ENCODE results near the gene RBM23. TPM values are rescaled to one million over a fixed set of nuclear protein-coding genes. Genes with fewer than 3 reads are reported as not detected.
A peak's percentile ranks its signal among the peaks of the same experiment; 100 is the strongest.
"Not testable (repeated sequence)": the region's sequence is repeated elsewhere in the genome, so short reads cannot be mapped to it uniquely, and the experiment has no call there.

Gene RBM23
- total and polyA plus RNA-seq, 3 experiments from 2014 or later = 50.3 to 88.8 (median 83.6) TPM

DNA sequence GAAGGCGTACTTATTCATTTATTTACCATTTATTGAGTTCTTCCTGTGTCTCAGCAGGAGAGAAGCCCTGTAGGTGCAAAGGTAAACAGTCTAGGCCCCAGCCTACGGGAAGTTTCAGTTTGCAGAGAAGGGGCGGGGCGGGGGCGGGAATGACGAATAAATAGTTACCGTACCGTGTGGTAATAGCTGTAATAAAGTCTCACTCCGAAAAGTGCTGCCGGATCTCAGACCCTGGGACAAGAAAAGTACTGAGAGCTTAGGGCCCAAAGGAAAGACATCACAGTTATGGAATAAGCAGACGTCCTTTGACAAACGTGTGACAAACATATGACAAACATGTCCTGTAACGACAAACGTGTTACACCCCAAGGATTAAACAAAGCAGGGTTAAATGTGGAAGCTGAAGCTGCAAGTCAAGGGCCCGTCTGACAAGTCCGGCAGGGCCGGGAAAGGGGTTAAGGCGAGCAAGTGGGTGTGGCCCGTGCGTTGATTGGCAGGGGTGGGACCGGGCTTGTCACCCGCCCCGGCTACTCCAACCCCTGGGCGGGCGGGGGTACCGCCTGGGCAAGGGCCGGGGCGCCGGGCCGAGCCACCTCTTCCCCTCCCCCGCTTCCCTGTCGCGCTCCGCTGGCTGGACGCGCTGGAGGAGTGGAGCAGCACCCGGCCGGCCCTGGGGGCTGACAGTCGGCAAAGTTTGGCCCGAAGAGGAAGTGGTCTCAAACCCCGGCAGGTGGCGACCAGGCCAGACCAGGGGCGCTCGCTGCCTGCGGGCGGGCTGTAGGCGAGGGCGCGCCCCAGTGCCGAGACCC is 47.5 kb downstream of the RBM23 start, which contains the start of gene LRP10:
Gene LRP10 (plus strand): TSS at position 517 of the 809 bp plus-strand sequence. CDS start 564 bp downstream, outside the sequence.
- POLR2A ChIA-PET = interaction anchor here (0.6 to 2.7 kb wide), 15 partner anchors 11 to 331 kb away, joined by 3 to 17 read pairs (median 3); partner anchors contain the start of genes ACIN1, C14orf119, OXA1L and RBM23
- peaks cover 30 to 39% (median 33%) of the 10 kb centered on the region in 3 donors for H3K4me1 Mint-ChIP-seq
- H3K27ac Mint-ChIP-seq = peak within 1 kb of the TSS; percentile 84 to 99 (median 98)
- DNase-seq = peak; percentile 70 to 84 (median 75)
- Histone ChIP-seq H3K4me3 (ENCODE audit: low read length) (peak within 1 kb of the TSS; percentile 84), H3K9me3 (ENCODE audit: low read length) (no peaks in the 10 kb centered on the region), H3K4me1 (ENCODE audit: insufficient read depth, low read length) (peaks cover 24% of the 10 kb centered on the region), H3K27ac (ENCODE audit: low read depth, low read length) (peak within 1 kb of the TSS; percentile 89), H3K27me3 (ENCODE audit: insufficient read depth, low read length, poor library complexity, severe bottlenecking) (no peaks in the 10 kb centered on the region), H3K36me3 (ENCODE audit: insufficient read depth, low read length) (peaks cover 28% of the 10 kb centered on the region)
- CTCF ChIA-PET = interaction anchor here (0.8 to 6.9 kb wide), 18 partner anchors 10 to 315 kb away, joined by 3 to 110 read pairs (median 6); partner anchors contain the start of genes ACIN1, C14orf119, HAUS4 and REM2
- peaks cover 0 to 42% (median 11%) of the 10 kb centered on the region in 3 donors for H3K36me3 Mint-ChIP-seq
- no peaks in the 10 kb centered on the region for H3K9me3 Mint-ChIP-seq
- H3K4me3 Mint-ChIP-seq = peak within 1 kb of the TSS; percentile 93 to 98 (median 94)
- H3K27me3 Mint-ChIP-seq = no peaks in the 10 kb centered on the region

- peak overlapping the region; percentile 89 for H3K27ac ChIP-seq (ENCODE audit: low read depth, low read length)
- DNase-seq = no peak
- H3K4me1 ChIP-seq (ENCODE audit: insufficient read depth, low read length) = peaks cover 24% of the 10 kb centered on the region
- POLR2A ChIA-PET = interaction anchor here (0.6 to 2.7 kb wide), 12 partner anchors 12 to 330 kb away, joined by 3 to 17 read pairs (median 3); partner anchors contain the start of genes ACIN1, C14orf119 and RBM23
- H3K27ac Mint-ChIP-seq = peak overlapping the region; percentile 84 to 99 (median 98)
- H3K36me3 Mint-ChIP-seq = peaks cover 0 to 35% (median 6%) of the 10 kb centered on the region in 3 donors
- H3K4me3 ChIP-seq (ENCODE audit: low read length) = peak overlapping the region; percentile 84
- H3K36me3 ChIP-seq (ENCODE audit: insufficient read depth, low read length) = peaks cover 22% of the 10 kb centered on the region
- no peaks in the 10 kb centered on the region for H3K27me3 ChIP-seq (ENCODE audit: insufficient read depth, low read length, poor library complexity, severe bottlenecking)
- no peaks in the 10 kb centered on the region for H3K9me3 Mint-ChIP-seq
- CTCF ChIA-PET = interaction anchor here (0.8 to 6.9 kb wide), 12 partner anchors 9 to 314 kb away, joined by 3 to 110 read pairs (median 12); partner anchors contain the start of genes ACIN1, C14orf119, HAUS4 and REM2
- H3K27me3 Mint-ChIP-seq = no peaks in the 10 kb centered on the region
- peaks cover 27 to 35% (median 28%) of the 10 kb centered on the region in 3 donors for H3K4me1 Mint-ChIP-seq
- H3K9me3 ChIP-seq (ENCODE audit: low read length) = no peaks in the 10 kb centered on the region
- peak overlapping the region; percentile 93 to 98 (median 94) for H3K4me3 Mint-ChIP-seq
These were observed 48.1 kb downstream of the RBM23 start for GRCh38 chr14:22870811-22871223.

- Histone ChIP-seq H3K36me3 (ENCODE audit: insufficient read depth, low read length) (no peaks in the 10 kb centered on the region), H3K4me1 (ENCODE audit: insufficient read depth, low read length) (peaks cover 14% of the 10 kb centered on the region), H3K27me3 (ENCODE audit: insufficient read depth, low read length, poor library complexity, severe bottlenecking) (no peaks in the 10 kb centered on the region), H3K4me3 (ENCODE audit: low read length) (no peak overlapping the region), H3K27ac (ENCODE audit: low read depth, low read length) (no peak overlapping the region), H3K9me3 (ENCODE audit: low read length) (no peaks in the 10 kb centered on the region)
- H3K4me3 Mint-ChIP-seq = no peak overlapping the region
- peaks cover under 1 to 2% of the 10 kb centered on the region in 2 donors for H3K27me3 Mint-ChIP-seq
- CTCF ChIA-PET = interaction anchor here (6.1 kb wide), 1 partner anchor 14 kb away, joined by 42 read pairs; no protein-coding TSS in a partner anchor
- H3K36me3 Mint-ChIP-seq = peaks cover 0 to 2% (median 0%) of the 10 kb centered on the region in 3 donors
- POLR2A ChIA-PET = no interaction called here
- H3K9me3 Mint-ChIP-seq = no peaks in the 10 kb centered on the region
- H3K27ac Mint-ChIP-seq = peak overlapping the region in 2 of 8 donors; percentile 5 to 9
- no peak for DNase-seq
- peaks cover 8 to 17% (median 16%) of the 10 kb centered on the region in 3 donors for H3K4me1 Mint-ChIP-seq
These were observed 52.1 kb downstream of the RBM23 start for GRCh38 chr14:22866874-22867273.

DNA sequence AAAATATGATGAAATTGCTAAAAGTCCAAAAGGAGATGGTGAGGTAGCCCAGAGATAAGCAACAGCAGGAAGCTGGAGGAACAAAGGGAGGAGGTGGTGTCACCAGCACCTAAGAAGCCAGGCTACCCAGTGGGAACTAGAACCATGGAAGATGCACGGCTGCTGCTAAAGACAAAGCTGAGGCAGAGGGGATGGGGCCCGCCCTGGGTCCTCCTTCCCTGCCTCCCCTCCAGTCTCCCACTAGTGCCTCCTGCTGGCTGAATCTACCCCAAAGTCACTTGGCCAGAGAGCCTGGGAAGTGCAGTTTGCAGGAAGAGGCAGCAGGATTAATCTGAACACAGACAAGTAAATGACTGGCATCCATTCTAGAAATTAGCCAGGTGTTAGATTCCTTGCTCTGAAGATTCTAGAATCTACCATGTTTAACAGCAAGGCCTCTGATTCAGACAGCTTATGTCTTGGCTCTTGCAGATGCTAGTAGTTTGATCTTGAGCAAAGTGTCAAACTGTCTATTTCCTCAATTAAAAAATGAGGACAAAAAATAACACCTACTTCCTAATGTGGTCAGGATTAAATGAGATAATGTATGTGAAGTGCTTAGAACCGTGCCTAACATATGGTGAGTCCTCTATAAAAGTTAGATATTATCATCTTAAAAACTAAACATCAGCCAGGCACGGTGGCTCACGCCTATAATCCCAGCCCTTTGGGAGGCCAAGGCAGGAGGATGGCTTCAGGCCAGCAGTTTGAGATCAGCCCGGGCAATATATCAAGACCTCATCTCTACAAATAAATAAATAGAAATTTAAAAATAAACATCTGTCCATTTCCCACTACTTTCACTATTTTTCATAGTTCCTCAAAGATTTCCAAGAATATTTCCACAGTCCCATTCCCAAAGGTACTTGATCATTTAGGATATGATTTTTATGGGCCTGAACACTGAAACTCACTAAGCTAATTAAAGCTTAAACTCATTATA is 53.2 kb downstream of the RBM23 start:
- ChIA-PET POLR2A (interaction anchor here (0.5 kb wide), 1 partner anchor 37 kb away, joined by 5 read pairs; no protein-coding TSS in a partner anchor), CTCF (interaction anchor here (1.7 to 6.1 kb wide), 2 partner anchors 13 to 295 kb away, joined by 6 to 42 read pairs; no protein-coding TSS in a partner anchor)
- Mint-ChIP-seq H3K4me3 (no peak overlapping the region), H3K36me3 (no peaks in the 10 kb centered on the region), H3K9me3 (no peaks in the 10 kb centered on the region), H3K4me1 (peaks cover 4 to 10% (median 9%) of the 10 kb centered on the region in 3 donors), H3K27me3 (peaks cover 9 to 10% of the 10 kb centered on the region in 2 donors), H3K27ac (peak overlapping the region in 1 of 8 donors; percentile 42)
- no peak overlapping the region for H3K27ac ChIP-seq (ENCODE audit: low read depth, low read length)
- no peaks in the 10 kb centered on the region for H3K36me3 ChIP-seq (ENCODE audit: insufficient read depth, low read length)
- H3K4me1 ChIP-seq (ENCODE audit: insufficient read depth, low read length) = peaks cover 13% of the 10 kb centered on the region
- no peaks in the 10 kb centered on the region for H3K9me3 ChIP-seq (ENCODE audit: low read length)
- no peak overlapping the region for H3K4me3 ChIP-seq (ENCODE audit: low read length)
- no peaks in the 10 kb centered on the region for H3K27me3 ChIP-seq (ENCODE audit: insufficient read depth, low read length, poor library complexity, severe bottlenecking)
- no peak for DNase-seq

- no peak for DNase-seq
- POLR2A ChIA-PET = interaction anchor here (0.5 kb wide), 1 partner anchor 37 kb away, joined by 5 read pairs; no protein-coding TSS in a partner anchor
- no peak overlapping the region for H3K27ac ChIP-seq (ENCODE audit: low read depth, low read length)
- H3K27me3 ChIP-seq (ENCODE audit: insufficient read depth, low read length, poor library complexity, severe bottlenecking) = no peaks in the 10 kb centered on the region
- CTCF ChIA-PET = interaction anchor here (1.7 to 6.1 kb wide), 2 partner anchors 12 to 295 kb away, joined by 6 to 42 read pairs; no protein-coding TSS in a partner anchor
- H3K4me1 Mint-ChIP-seq = peaks cover 0 to 4% (median 4%) of the 10 kb centered on the region in 3 donors
- H3K27ac Mint-ChIP-seq = no peak overlapping the region
- H3K27me3 Mint-ChIP-seq = peaks cover 10 to 14% of the 10 kb centered on the region in 2 donors
- H3K9me3 Mint-ChIP-seq = no peaks in the 10 kb centered on the region
- H3K4me1 ChIP-seq (ENCODE audit: insufficient read depth, low read length) = peaks cover 6% of the 10 kb centered on the region
- H3K36me3 ChIP-seq (ENCODE audit: insufficient read depth, low read length) = no peaks in the 10 kb centered on the region
- H3K4me3 Mint-ChIP-seq = no peak overlapping the region
- H3K9me3 ChIP-seq (ENCODE audit: low read length) = no peaks in the 10 kb centered on the region
- no peaks in the 10 kb centered on the region for H3K36me3 Mint-ChIP-seq
- H3K4me3 ChIP-seq (ENCODE audit: low read length) = no peak overlapping the region
These were observed 54.0 kb downstream of the RBM23 start for GRCh38 chr14:22864979-22865378.

DNA sequence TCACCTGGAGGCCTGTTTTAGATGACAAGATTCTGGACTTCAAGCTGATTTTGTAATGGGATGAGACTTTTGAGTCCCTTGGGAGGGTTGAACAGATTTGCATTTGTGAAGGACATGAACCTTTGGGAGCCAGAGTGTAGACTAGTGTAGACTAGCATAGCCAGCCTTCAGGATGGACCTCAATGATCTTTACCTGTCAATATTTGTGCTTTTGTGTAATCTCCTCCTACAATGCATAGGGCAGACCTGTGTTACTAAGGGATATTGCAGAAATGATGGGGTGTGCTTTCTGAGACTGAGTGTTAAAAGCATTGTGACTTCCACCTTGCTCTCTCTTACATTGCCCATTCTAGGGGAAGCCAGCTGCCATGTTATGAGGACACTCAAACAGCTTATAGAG is 57.3 kb downstream of the RBM23 start:
- POLR2A ChIA-PET = no interaction called here
- CTCF ChIA-PET = interaction anchor here (1.2 to 6.1 kb wide), 5 partner anchors 9 to 291 kb away, joined by 3 to 42 read pairs (median 6); partner anchors contain the start of gene LRP10
- Histone ChIP-seq H3K4me3 (ENCODE audit: low read length) (no peak overlapping the region), H3K36me3 (ENCODE audit: insufficient read depth, low read length) (no peaks in the 10 kb centered on the region), H3K27ac (ENCODE audit: low read depth, low read length) (no peak overlapping the region), H3K4me1 (ENCODE audit: insufficient read depth, low read length) (peaks cover 14% of the 10 kb centered on the region), H3K27me3 (ENCODE audit: insufficient read depth, low read length, poor library complexity, severe bottlenecking) (no peaks in the 10 kb centered on the region), H3K9me3 (ENCODE audit: low read length) (no peaks in the 10 kb centered on the region)
- Mint-ChIP-seq H3K4me3 (peak overlapping the region in 1 of 7 donors; percentile 5), H3K36me3 (no peaks in the 10 kb centered on the region), H3K27me3 (peaks cover 19 to 24% of the 10 kb centered on the region in 2 donors), H3K27ac (no peak overlapping the region), H3K4me1 (peaks cover 11 to 20% (median 15%) of the 10 kb centered on the region in 3 donors), H3K9me3 (no peaks in the 10 kb centered on the region)
- DNase-seq = no peak

DNA sequence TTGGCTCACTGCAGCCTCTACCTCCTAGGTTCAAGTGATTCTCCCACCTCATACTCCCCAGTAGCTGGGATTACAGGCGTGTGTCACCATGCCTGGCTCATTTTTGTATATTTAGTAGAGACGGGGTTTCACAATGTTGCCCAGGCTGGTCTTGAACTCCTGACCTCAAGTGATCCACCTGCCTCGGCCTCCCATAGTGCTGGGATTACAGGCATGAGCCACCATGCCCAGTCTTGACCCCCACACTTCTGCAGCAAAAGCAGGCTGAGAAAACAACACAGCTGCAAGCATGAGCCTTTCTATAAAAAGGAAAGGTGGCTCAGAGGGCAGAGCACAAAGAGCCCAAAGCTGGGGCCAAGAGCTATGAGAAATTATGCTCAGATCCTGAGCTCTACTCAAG is 58.6 kb downstream of the RBM23 start:
- not testable (repeated sequence) for H3K9me3 ChIP-seq (ENCODE audit: low read length); H3K36me3 Mint-ChIP-seq; H3K27ac ChIP-seq (ENCODE audit: low read depth, low read length); DNase-seq; H3K36me3 ChIP-seq (ENCODE audit: insufficient read depth, low read length); H3K27ac Mint-ChIP-seq; H3K27me3 ChIP-seq (ENCODE audit: insufficient read depth, low read length, poor library complexity, severe bottlenecking); H3K9me3 Mint-ChIP-seq; H3K4me3 ChIP-seq (ENCODE audit: low read length)
- H3K27me3 Mint-ChIP-seq = peaks cover 25 to 29% of the 10 kb centered on the region in 2 donors
- peak overlapping the region in 1 of 7 donors; percentile 36 for H3K4me3 Mint-ChIP-seq
- peaks cover 14% of the 10 kb centered on the region for H3K4me1 ChIP-seq (ENCODE audit: insufficient read depth, low read length)
- ChIA-PET CTCF (interaction anchor here (0.7 to 4.0 kb wide), 4 partner anchors 9 to 40 kb away, joined by 3 to 26 read pairs (median 14); partner anchors contain the start of gene LRP10), POLR2A (interaction anchor here (0.6 kb wide), 1 partner anchor 101 kb away, joined by 3 read pairs; no protein-coding TSS in a partner anchor)
- peaks cover 11 to 25% (median 18%) of the 10 kb centered on the region in 3 donors for H3K4me1 Mint-ChIP-seq

All from CD8-positive, alpha-beta memory T cell (primary cell).